ENCODE data around the gene OR51L1.
"Not testable (repeated sequence)": the region's sequence is repeated elsewhere in the genome, so short reads cannot be mapped to it uniquely, and the experiment has no call there.

Gene OR51L1

GRCh38 chr11:4994551-4994950, at the start of gene OR51L1:
Gene OR51L1 (plus strand): TSS chr11:4994851. CDS start chr11:4998983, 4,132 bp downstream.
- DNase-seq = no peak

- DNase-seq = no peak
Observed at GRCh38 chr11:4947505-4947904, 47.1 kb upstream of the OR51L1 start, which contains the start of gene OR51A4. Gene OR51A4 (minus strand): TSS chr11:4947605. CDS start chr11:4947100, 505 bp downstream.

GRCh38 chr11:4955613-4956012, 39.0 kb upstream of the OR51L1 start, which contains the start of gene OR51A2:
Gene OR51A2 (minus strand): TSS chr11:4955713. CDS start chr11:4955713, 0 bp downstream.
- not testable (repeated sequence) for DNase-seq

GRCh38 chr11:4957396-4957795, 37.3 kb upstream of the OR51L1 start:
- no peak for DNase-seq

- no peak for DNase-seq
Observed at GRCh38 chr11:4960877-4961276, 33.8 kb upstream of the OR51L1 start.

GRCh38 chr11:4962816-4963215, 31.8 kb upstream of the OR51L1 start:
- DNase-seq = no peak

- DNase-seq = no peak
Observed at GRCh38 chr11:4975436-4975835, 19.2 kb upstream of the OR51L1 start.

- no peak for DNase-seq
Observed at GRCh38 chr11:4979036-4979435, 15.6 kb upstream of the OR51L1 start.

- DNase-seq = no peak
Observed at GRCh38 chr11:4982678-4983077, 12.0 kb upstream of the OR51L1 start.

- DNase-seq = no peak
Observed at GRCh38 chr11:4983841-4984240, 10.8 kb upstream of the OR51L1 start.

GRCh38 chr11:4991060-4991459, 3.6 kb upstream of the OR51L1 start:
- DNase-seq = no peak

- peak; percentile 16 for DNase-seq
Observed at GRCh38 chr11:5004424-5005274, 10.0 kb downstream of the OR51L1 start.

- no peak for DNase-seq
Observed at GRCh38 chr11:5007561-5007960, 12.9 kb downstream of the OR51L1 start.

GRCh38 chr11:5011254-5011653, 16.6 kb downstream of the OR51L1 start:
- DNase-seq = no peak

- DNase-seq = no peak
Observed at GRCh38 chr11:5013012-5013411, 18.4 kb downstream of the OR51L1 start.

- DNase-seq = no peak
Observed at GRCh38 chr11:5021996-5022395, 27.3 kb downstream of the OR51L1 start.

GRCh38 chr11:5036669-5037068, 42.0 kb downstream of the OR51L1 start:
- no peak for DNase-seq

- DNase-seq = no peak
Observed at GRCh38 chr11:5037926-5038325, 43.3 kb downstream of the OR51L1 start.

- DNase-seq = no peak
Observed at GRCh38 chr11:5038341-5038740, 43.7 kb downstream of the OR51L1 start.

- no peak for DNase-seq
Observed at GRCh38 chr11:5040876-5041275, 46.2 kb downstream of the OR51L1 start.

GRCh38 chr11:5042091-5042490, 47.4 kb downstream of the OR51L1 start:
- DNase-seq = no peak

GRCh38 chr11:5043380-5043779, 48.7 kb downstream of the OR51L1 start:
- DNase-seq = no peak

GRCh38 chr11:5046226-5046625, 51.6 kb downstream of the OR51L1 start, which contains the start of gene OR52J3:
Gene OR52J3 (plus strand): TSS chr11:5046526. CDS start chr11:5046526, 0 bp downstream.
- no peak for DNase-seq

GRCh38 chr11:5046754-5047330, 52.2 kb downstream of the OR51L1 start:
- no peak for DNase-seq
